Measurements from ENCODE around the gene SUSD6.
"Not testable (repeated sequence)": the region's sequence is repeated elsewhere in the genome, so short reads cannot be mapped to it uniquely, and the experiment has no call there.

Gene SUSD6

GRCh38 chr14:69713993-69714679 lies 102.7 kb downstream of the SUSD6 start:
- peaks cover 38% of the 10 kb centered on the region for H3K36me3 ChIP-seq (ENCODE audit: control insufficient read depth, insufficient read depth, low read length)
- TF ChIP-seq CTCF (IDR thresholded peaks at IDR 0.05; ENCODE audit: insufficient read depth, low read length, poor library complexity, severe bottlenecking): no peak
- H3K27me3 ChIP-seq (replicated peaks; ENCODE audit: control insufficient read depth, insufficient read depth, low read length): no peaks in the 10 kb centered on the region
- H3K4me3 ChIP-seq (replicated peaks; ENCODE audit: low read depth, low read length): no peak overlapping the region
- DNase-seq (ENCODE audit: extremely low read depth, insufficient read length): no peak

- no peak for TF ChIP-seq CTCF (IDR thresholded peaks at IDR 0.05; ENCODE audit: insufficient read depth, low read length, poor library complexity, severe bottlenecking)
- no peak for DNase-seq (ENCODE audit: extremely low read depth, insufficient read length)
Measured at GRCh38 chr14:69715725-69716477, 104.5 kb downstream of the SUSD6 start.

GRCh38 chr14:69716478-69717187 lies 105.2 kb downstream of the SUSD6 start:
- DNase-seq (ENCODE audit: extremely low read depth, insufficient read length): no peak
- TF ChIP-seq CTCF (IDR thresholded peaks at IDR 0.05; ENCODE audit: insufficient read depth, low read length, poor library complexity, severe bottlenecking): no peak
- Histone ChIP-seq H3K27me3 (replicated peaks; ENCODE audit: control insufficient read depth, insufficient read depth, low read length) (no peaks in the 10 kb centered on the region), H3K36me3 (ENCODE audit: control insufficient read depth, insufficient read depth, low read length) (peaks cover 20% of the 10 kb centered on the region), H3K4me3 (replicated peaks; ENCODE audit: low read depth, low read length) (no peak overlapping the region)

More at GRCh38 chr14:69715725-69716477, 104.5 kb downstream of the SUSD6 start:
- no peak overlapping the region for H3K4me3 ChIP-seq (replicated peaks; ENCODE audit: low read depth, low read length)
- H3K36me3 ChIP-seq (ENCODE audit: control insufficient read depth, insufficient read depth, low read length): peaks cover 27% of the 10 kb centered on the region
- H3K27me3 ChIP-seq (replicated peaks; ENCODE audit: control insufficient read depth, insufficient read depth, low read length): no peaks in the 10 kb centered on the region

GRCh38 chr14:69718614-69719013 lies 107.2 kb downstream of the SUSD6 start:
- not testable (repeated sequence) for DNase-seq (ENCODE audit: extremely low read depth, insufficient read length); H3K36me3 ChIP-seq (ENCODE audit: control insufficient read depth, insufficient read depth, low read length); H3K4me3 ChIP-seq (replicated peaks; ENCODE audit: low read depth, low read length); H3K27me3 ChIP-seq (replicated peaks; ENCODE audit: control insufficient read depth, insufficient read depth, low read length)

- H3K4me3 ChIP-seq (replicated peaks; ENCODE audit: low read depth, low read length): no peak overlapping the region
- no peak for TF ChIP-seq CTCF (IDR thresholded peaks at IDR 0.05; ENCODE audit: insufficient read depth, low read length, poor library complexity, severe bottlenecking)
- H3K27me3 ChIP-seq (replicated peaks; ENCODE audit: control insufficient read depth, insufficient read depth, low read length): no peaks in the 10 kb centered on the region
- DNase-seq (ENCODE audit: extremely low read depth, insufficient read length): no peak
- peaks cover 2% of the 10 kb centered on the region for H3K36me3 ChIP-seq (ENCODE audit: control insufficient read depth, insufficient read depth, low read length)
Measured at GRCh38 chr14:69719501-69719951, 108.1 kb downstream of the SUSD6 start.

- Histone ChIP-seq H3K27me3 (replicated peaks; ENCODE audit: control insufficient read depth, insufficient read depth, low read length) (no peaks in the 10 kb centered on the region), H3K4me3 (replicated peaks; ENCODE audit: low read depth, low read length) (no peak overlapping the region), H3K36me3 (ENCODE audit: control insufficient read depth, insufficient read depth, low read length) (0 out of 2 replicates have a peak, but pooled peaks cover 1% of the 10 kb centered on the region)
- DNase-seq (ENCODE audit: extremely low read depth, insufficient read length): no peak
- TF ChIP-seq CTCF (IDR thresholded peaks at IDR 0.05; ENCODE audit: insufficient read depth, low read length, poor library complexity, severe bottlenecking): no peak
Measured at GRCh38 chr14:69720912-69721311, 109.5 kb downstream of the SUSD6 start.
